HCT116 (cell line): ENCODE measurements around the gene PSMD5. TPM values are rescaled to one million over a fixed set of nuclear protein-coding genes. Genes with fewer than 3 reads are reported as not detected.

Experiments
- ATAC-seq: fragments of 200-7000 bp; cut with Tn5 transposase; 2 replicates; pipeline ENCODE4 v1.9.1; 2020; ENCODE audit warnings: mild to moderate bottlenecking, moderate library complexity
- BruUV-seq: library from RNA; stranded (reverse); fragments of 400-500 nt; replicated peaks from 2 replicates; lab custom pipeline; 2021; lab: Mats Ljungman, UMichigan
- CTCF ChIA-PET: fragments of 300-600 bp; sonication (Branson Sonifier 250); formaldehyde crosslinking; loops from one replicate; lab custom pipeline; 2021; ENCODE audit warnings: antibody characterized with exemption; lab: Charles Lee
- POLR2A ChIA-PET: fragments of 300-600, 350-600 bp; sonication (Branson Sonifier 250); formaldehyde crosslinking; loops from one replicate; lab custom pipeline; 2021; ENCODE audit warnings: antibody characterized with exemption; lab: Charles Lee
- RAD21 ChIA-PET, 2 experiments: fragments of 300-600 bp; sonication (Branson Sonifier 250); formaldehyde crosslinking; loops; one replicate each; lab custom pipeline; 2023; ENCODE audit warnings: low total read pairs in 2 of 2; ENCODE audit not compliant: uncharacterized antibody in 2 of 2, unreplicated experiment in 2 of 2, low non-redundant PET in 1 of 2; lab: Charles Lee
- DNase-seq: peaks from one replicate; pipeline ENCODE4 v3.0.0-alpha.2; 2010; ENCODE audit warnings: low read depth, low spot score
- H2AFZ ChIP-seq: fragments of 200-600 bp; shearing (Covaris generic), sonication (generic); 2 replicates; pipeline ENCODE4 v1.6.1; 2017; ENCODE audit warnings: low read depth, mixed run types, mixed read lengths, antibody characterized with exemption, low read length; ENCODE audit not compliant: poor library complexity, severe bottlenecking
- H3K27ac ChIP-seq: 2 replicates; pipeline ENCODE4 v1.5.1; 2012; ENCODE audit warnings: low read depth, low read length
- H3K27me3 ChIP-seq: fragments of 200-600 bp; sonication (generic); 2 replicates; pipeline ENCODE4 v1.6.1; 2016; ENCODE audit warnings: mixed run types, low read length, mixed read lengths; ENCODE audit not compliant: insufficient read depth
- H3K36me3 ChIP-seq, 2 experiments: fragments of 200-500 bp in 1 of 2; fragments of 200-600 bp in 1 of 2; sonication (Bioruptor generic) in 1 of 2; sonication (generic) in 1 of 2; 2 replicates each; pipeline versions ENCODE4 v1.5.1 to v1.6.1; 2014 to 2016; ENCODE audit warnings: low read length in 2 of 2, inconsistent platforms in 1 of 2, mixed read lengths in 1 of 2, mixed run types in 1 of 2; ENCODE audit not compliant: insufficient read depth in 2 of 2, control insufficient read depth in 1 of 2
- H3K4me1 ChIP-seq, 2 experiments: fragments of 200-600 bp in 1 of 2; sonication (generic) in 1 of 2; 2 replicates each; pipeline versions ENCODE4 v1.5.1 to v1.6.1; 2012 to 2017; ENCODE audit warnings: low read length in 2 of 2, inconsistent platforms in 1 of 2, mild to moderate bottlenecking in 1 of 2, mixed read lengths in 1 of 2, mixed run types in 1 of 2, moderate library complexity in 1 of 2; ENCODE audit not compliant: insufficient read depth in 2 of 2, control insufficient read depth in 1 of 2
- H3K4me2 ChIP-seq: fragments of 200-600 bp; sonication (generic); 2 replicates; pipeline ENCODE4 v1.6.1; 2017; ENCODE audit warnings: mixed run types, low read length, mixed read lengths
- H3K4me3 ChIP-seq, 2 experiments: fragments of 200-600 bp in 1 of 2; sonication (generic) in 1 of 2; replicated peaks in 1 of 2; 2 replicates each; pipeline ENCODE4 v1.5.1; 2011 to 2016; ENCODE audit warnings: low read length in 2 of 2, control low read depth in 1 of 2, low read depth in 1 of 2, mild to moderate bottlenecking in 1 of 2, mixed read lengths in 1 of 2, mixed run types in 1 of 2
- H3K79me2 ChIP-seq: fragments of 200-600 bp; sonication (generic); 2 replicates; pipeline ENCODE4 v1.6.1; 2017; ENCODE audit warnings: mild to moderate bottlenecking, mixed run types, low read length, moderate library complexity, mixed read lengths; ENCODE audit not compliant: insufficient read depth
- H3K9ac ChIP-seq: fragments of 200-600 bp; sonication (generic); 2 replicates; pipeline ENCODE4 v1.6.1; 2016; ENCODE audit warnings: low read length, mixed read lengths
- H3K9me2 ChIP-seq: fragments of 200-600 bp; sonication (generic), shearing (Covaris generic); 2 replicates; pipeline ENCODE4 v1.6.1; 2017; ENCODE audit warnings: mixed run types, mild to moderate bottlenecking, moderate library complexity; ENCODE audit not compliant: insufficient read depth
- H3K9me3 ChIP-seq, 2 experiments: fragments of 200-500 bp in 1 of 2; fragments of 200-600 bp in 1 of 2; sonication (Bioruptor generic) in 1 of 2; sonication (generic) in 1 of 2; 2 replicates each; pipeline ENCODE4 v1.6.1; 2014 to 2017; ENCODE audit warnings: low read length in 2 of 2, mixed read lengths in 2 of 2, inconsistent platforms in 1 of 2, low read depth in 1 of 2, mild to moderate bottlenecking in 1 of 2, mixed run types in 1 of 2, moderate library complexity in 1 of 2; ENCODE audit not compliant: control insufficient read depth in 1 of 2, insufficient read depth in 1 of 2
- H4K20me1 ChIP-seq: fragments of 200-600 bp; sonication (generic), shearing (Covaris generic); 2 replicates; pipeline ENCODE4 v1.6.1; 2017; ENCODE audit warnings: mixed run types, mild to moderate bottlenecking, moderate library complexity; ENCODE audit not compliant: insufficient read depth
- CBX3 ChIP-seq: IDR thresholded peaks from 2 replicates; pipeline ENCODE4 v1.6.1; 2012; ENCODE audit warnings: low read depth
- CEBPB ChIP-seq: IDR thresholded peaks from 2 replicates; pipeline ENCODE4 v1.6.1; 2012; ENCODE audit warnings: low read depth
- EZH2 ChIP-seq: fragments of 200-600 bp; sonication (generic); IDR thresholded peaks from 2 replicates; pipeline ENCODE4 v1.6.1; 2017; ENCODE audit warnings: antibody characterized with exemption, mixed run types
- EZH2phosphoT487 ChIP-seq: fragments of 200-600 bp; IDR thresholded peaks from 2 replicates; pipeline ENCODE4 v1.6.1; 2018; ENCODE audit warnings: antibody characterized with exemption, borderline replicate concordance
- FOSL1 ChIP-seq: IDR thresholded peaks from 2 replicates; pipeline ENCODE4 v1.6.1; 2012; ENCODE audit warnings: low read depth
- JUND ChIP-seq: IDR thresholded peaks from 2 replicates; pipeline ENCODE4 v1.6.1; 2012
- POLR2A ChIP-seq: IDR thresholded peaks from 2 replicates; pipeline ENCODE4 v1.7.0; 2011; ENCODE audit warnings: borderline replicate concordance; ENCODE audit not compliant: insufficient read depth, insufficient read length; ENCODE audit errors: extremely low read depth
- POLR2AphosphoS5 ChIP-seq: IDR thresholded peaks from 2 replicates; pipeline ENCODE4 v1.6.1; 2011; ENCODE audit warnings: mild to moderate bottlenecking, low read depth, low read length, moderate library complexity
- RAD21 ChIP-seq: IDR thresholded peaks from 2 replicates; pipeline ENCODE4 v1.6.1; 2012; ENCODE audit warnings: low read depth, mild to moderate bottlenecking
- SP1 ChIP-seq: IDR thresholded peaks from 2 replicates; pipeline ENCODE4 v1.6.1; 2012; ENCODE audit warnings: low read depth
- SRF ChIP-seq: IDR thresholded peaks from 2 replicates; pipeline ENCODE4 v1.6.1; 2012; ENCODE audit warnings: low read depth
- TCF7L2 ChIP-seq: IDR thresholded peaks from 2 replicates; pipeline ENCODE4 v1.7.0; 2011; ENCODE audit warnings: borderline replicate concordance, inconsistent platforms; ENCODE audit not compliant: insufficient read depth, insufficient read length; ENCODE audit errors: extremely low read depth
- YY1 ChIP-seq: IDR thresholded peaks from 2 replicates; pipeline ENCODE4 v1.6.1; 2011; ENCODE audit warnings: low read length, low read depth, moderate library complexity, mild to moderate bottlenecking; ENCODE audit not compliant: insufficient replicate concordance; ENCODE audit errors: extremely low read depth
- ZFX ChIP-seq: fragments of 450-650 bp; IDR thresholded peaks from 2 replicates; pipeline ENCODE4 v1.6.1; 2017
- intact Hi-C: fragments of 100-400 bp; cut with micrococcal nuclease; formaldehyde crosslinking; loops from 2 replicates; pipeline ENCODE4 v1.10.0; 2022
- total RNA-seq: library from RNA; stranded (reverse); gene quantifications from one replicate; pipeline ENCODE4 v1.2.1, GENCODE V29; 2021; ENCODE audit not compliant: unreplicated experiment
- TF ChIP-seq, protein P1 (sequence below), 3 experiments: fragments of 200-600 bp in 1 of 3; sonication (generic) in 1 of 3; IDR thresholded peaks in 2 of 3; conservative IDR thresholded peaks in 1 of 3; 2 replicates each; pipeline ENCODE4 v1.5.1; 2012 to 2017; ENCODE audit warnings: low read depth in 2 of 3, low read length in 2 of 3, antibody characterized with exemption in 1 of 3, borderline replicate concordance in 1 of 3, control low read depth in 1 of 3, mild to moderate bottlenecking in 1 of 3, mixed read lengths in 1 of 3, mixed run types in 1 of 3, moderate library complexity in 1 of 3; ENCODE audit not compliant: insufficient read depth in 1 of 3
- TF ChIP-seq, protein P2 (sequence below): IDR thresholded peaks from 2 replicates; pipeline ENCODE4 v1.6.1; 2012; ENCODE audit warnings: low read depth

Gene PSMD5
- total RNA-seq, 1 experiment from 2014 or later, result 64.3 TPM

DNA sequence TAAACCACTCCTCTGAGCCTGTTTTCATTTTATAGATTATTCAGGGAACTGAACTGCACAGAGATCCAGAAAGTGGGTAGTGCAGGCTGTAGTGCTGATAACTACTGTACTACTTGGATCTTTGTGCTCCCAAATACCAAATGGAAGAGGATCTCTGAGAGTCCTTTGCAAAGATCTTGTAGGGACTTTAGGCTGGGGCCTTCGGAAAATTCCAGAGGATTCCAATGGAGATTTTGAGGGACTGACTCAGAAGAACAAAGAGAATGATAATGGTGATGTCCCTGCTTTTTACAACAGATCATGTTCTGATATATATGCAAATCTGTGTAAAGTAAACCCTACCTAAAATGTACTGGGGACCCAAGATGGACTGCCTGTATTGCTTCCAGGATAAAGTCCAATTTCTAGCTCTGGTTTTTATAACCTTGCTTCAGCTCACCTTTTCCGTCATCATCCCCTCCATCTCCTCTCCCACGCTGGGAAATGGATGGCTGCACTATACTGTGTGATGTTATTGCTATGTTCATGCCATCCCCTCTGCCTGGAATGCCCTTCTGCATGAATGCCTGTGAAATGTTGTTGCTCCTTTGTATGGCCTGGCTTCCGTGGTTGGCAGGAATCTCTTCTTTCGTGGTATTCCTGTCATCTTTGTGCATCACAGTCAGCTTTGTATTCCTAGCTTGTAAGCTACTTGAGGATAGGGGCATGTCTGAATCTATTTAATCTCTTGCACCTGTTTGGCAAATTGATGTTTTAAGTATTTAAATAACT, 9.7 kb upstream of the PSMD5 start:
- ATAC-seq (no peak), DNase-seq (no peak)
- no peaks in the 10 kb centered on the region for H3K9me3 ChIP-seq
- intact Hi-C loops, result no loop called here
- no peak overlapping the region for H3K27ac ChIP-seq
- BruUV-seq, result no TSS peak
- no peaks in the 10 kb centered on the region for H3K27me3 ChIP-seq
- no peaks in the 10 kb centered on the region for H4K20me1 ChIP-seq
- TF ChIP-seq, protein P1, sequence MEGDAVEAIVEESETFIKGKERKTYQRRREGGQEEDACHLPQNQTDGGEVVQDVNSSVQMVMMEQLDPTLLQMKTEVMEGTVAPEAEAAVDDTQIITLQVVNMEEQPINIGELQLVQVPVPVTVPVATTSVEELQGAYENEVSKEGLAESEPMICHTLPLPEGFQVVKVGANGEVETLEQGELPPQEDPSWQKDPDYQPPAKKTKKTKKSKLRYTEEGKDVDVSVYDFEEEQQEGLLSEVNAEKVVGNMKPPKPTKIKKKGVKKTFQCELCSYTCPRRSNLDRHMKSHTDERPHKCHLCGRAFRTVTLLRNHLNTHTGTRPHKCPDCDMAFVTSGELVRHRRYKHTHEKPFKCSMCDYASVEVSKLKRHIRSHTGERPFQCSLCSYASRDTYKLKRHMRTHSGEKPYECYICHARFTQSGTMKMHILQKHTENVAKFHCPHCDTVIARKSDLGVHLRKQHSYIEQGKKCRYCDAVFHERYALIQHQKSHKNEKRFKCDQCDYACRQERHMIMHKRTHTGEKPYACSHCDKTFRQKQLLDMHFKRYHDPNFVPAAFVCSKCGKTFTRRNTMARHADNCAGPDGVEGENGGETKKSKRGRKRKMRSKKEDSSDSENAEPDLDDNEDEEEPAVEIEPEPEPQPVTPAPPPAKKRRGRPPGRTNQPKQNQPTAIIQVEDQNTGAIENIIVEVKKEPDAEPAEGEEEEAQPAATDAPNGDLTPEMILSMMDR (IDR thresholded peaks at IDR 0.05 in 2 of 3, conservative IDR thresholded peaks at IDR 0.05 in 1 of 3; ENCODE audit: borderline replicate concordance in 1 of 3, insufficient read depth in 1 of 3, low read depth in 2 of 3, low read length in 2 of 3), result no peak
- no peak for TF ChIP-seq JUND
- TF ChIP-seq SP1, result no peak
- TF ChIP-seq CBX3, result no peak
- TF ChIP-seq EZH2phosphoT487, result no peak
- TF ChIP-seq POLR2AphosphoS5, result no peak
- no peak for TF ChIP-seq EZH2
- no peak for TF ChIP-seq SRF
- no peak for TF ChIP-seq POLR2A
- no peak for TF ChIP-seq CEBPB
- TF ChIP-seq RAD21, result no peak
- TF ChIP-seq YY1, result no peak
- TF ChIP-seq FOSL1, result no peak
- TF ChIP-seq, protein P2, sequence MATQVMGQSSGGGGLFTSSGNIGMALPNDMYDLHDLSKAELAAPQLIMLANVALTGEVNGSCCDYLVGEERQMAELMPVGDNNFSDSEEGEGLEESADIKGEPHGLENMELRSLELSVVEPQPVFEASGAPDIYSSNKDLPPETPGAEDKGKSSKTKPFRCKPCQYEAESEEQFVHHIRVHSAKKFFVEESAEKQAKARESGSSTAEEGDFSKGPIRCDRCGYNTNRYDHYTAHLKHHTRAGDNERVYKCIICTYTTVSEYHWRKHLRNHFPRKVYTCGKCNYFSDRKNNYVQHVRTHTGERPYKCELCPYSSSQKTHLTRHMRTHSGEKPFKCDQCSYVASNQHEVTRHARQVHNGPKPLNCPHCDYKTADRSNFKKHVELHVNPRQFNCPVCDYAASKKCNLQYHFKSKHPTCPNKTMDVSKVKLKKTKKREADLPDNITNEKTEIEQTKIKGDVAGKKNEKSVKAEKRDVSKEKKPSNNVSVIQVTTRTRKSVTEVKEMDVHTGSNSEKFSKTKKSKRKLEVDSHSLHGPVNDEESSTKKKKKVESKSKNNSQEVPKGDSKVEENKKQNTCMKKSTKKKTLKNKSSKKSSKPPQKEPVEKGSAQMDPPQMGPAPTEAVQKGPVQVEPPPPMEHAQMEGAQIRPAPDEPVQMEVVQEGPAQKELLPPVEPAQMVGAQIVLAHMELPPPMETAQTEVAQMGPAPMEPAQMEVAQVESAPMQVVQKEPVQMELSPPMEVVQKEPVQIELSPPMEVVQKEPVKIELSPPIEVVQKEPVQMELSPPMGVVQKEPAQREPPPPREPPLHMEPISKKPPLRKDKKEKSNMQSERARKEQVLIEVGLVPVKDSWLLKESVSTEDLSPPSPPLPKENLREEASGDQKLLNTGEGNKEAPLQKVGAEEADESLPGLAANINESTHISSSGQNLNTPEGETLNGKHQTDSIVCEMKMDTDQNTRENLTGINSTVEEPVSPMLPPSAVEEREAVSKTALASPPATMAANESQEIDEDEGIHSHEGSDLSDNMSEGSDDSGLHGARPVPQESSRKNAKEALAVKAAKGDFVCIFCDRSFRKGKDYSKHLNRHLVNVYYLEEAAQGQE, result no peak
- no peak for TF ChIP-seq ZFX
- no peak for TF ChIP-seq TCF7L2
- RAD21 ChIA-PET, result no interaction called here
- H3K9ac ChIP-seq, result no peak overlapping the region
- no peak overlapping the region for H2AFZ ChIP-seq
- H3K4me1 ChIP-seq, result no peaks in the 10 kb centered on the region
- POLR2A ChIA-PET, result interaction anchor here (1.2 kb wide), 1 partner anchor 15 kb away, joined by 3 read pairs; no protein-coding TSS in a partner anchor
- no peak overlapping the region for H3K4me2 ChIP-seq
- no peaks in the 10 kb centered on the region for H3K79me2 ChIP-seq
- no peak overlapping the region for H3K4me3 ChIP-seq
- CTCF ChIA-PET, result no interaction called here
- H3K36me3 ChIP-seq, result peaks cover 0 to 4% of the 10 kb centered on the region in 2 experiments; a peak in 1 of 4 replicates
- H3K9me2 ChIP-seq, result no peaks in the 10 kb centered on the region
